Duodenal mucosa (tissue), 2 donors: ENCODE measurements around the gene TBC1D5.
A peak's percentile ranks its signal among the peaks of the same experiment; 100 is the strongest.
"Not testable (repeated sequence)": the region's sequence is repeated elsewhere in the genome, so short reads cannot be mapped to it uniquely, and the experiment has no call there.

Source experiments
- H3K27ac ChIP-seq: one replicate; pipeline ENCODE4 v1.7.0; 2013; ENCODE audit warnings: low read depth, low read length
- H3K27me3 ChIP-seq, 2 donors: one replicate each; pipeline ENCODE4 v1.7.0; 2013; ENCODE audit warnings: low read length in 2 of 2, control low read depth in 1 of 2; ENCODE audit not compliant: insufficient read depth in 2 of 2, control insufficient read depth in 1 of 2
- H3K36me3 ChIP-seq, 2 donors: one replicate each; pipeline ENCODE4 v1.7.0; 2013; ENCODE audit warnings: low read length in 2 of 2, control low read depth in 1 of 2; ENCODE audit not compliant: insufficient read depth in 2 of 2, control insufficient read depth in 1 of 2
- H3K4me1 ChIP-seq, 2 donors: one replicate each; pipeline ENCODE4 v1.7.0; 2013; ENCODE audit warnings: low read length in 2 of 2, control low read depth in 1 of 2; ENCODE audit not compliant: insufficient read depth in 2 of 2, control insufficient read depth in 1 of 2
- H3K4me3 ChIP-seq, 2 donors: one replicate each; pipeline ENCODE4 v1.7.0; 2013; ENCODE audit warnings: low read length in 2 of 2, low read depth in 1 of 2
- H3K9ac ChIP-seq, 2 donors: one replicate each; pipeline ENCODE4 v1.7.0; 2013; ENCODE audit warnings: low read length in 2 of 2, low read depth in 1 of 2
- H3K9me3 ChIP-seq, 2 donors: one replicate each; pipeline ENCODE4 v1.7.0; 2013; ENCODE audit warnings: low read length in 2 of 2, control low read depth in 1 of 2; ENCODE audit not compliant: control insufficient read depth in 1 of 2

The TBC1D5 gene

GRCh38 chr3:17742102-17742879 is at the start of gene TBC1D5:
Gene TBC1D5, minus strand, starts transcription at chr3:17742631. Its CDS starts 234,061 bp downstream, at chr3:17508570.
- no peaks in the 10 kb centered on the region for H3K27me3 ChIP-seq
- peak within 1 kb of the TSS; percentile 87 to 98 for H3K9ac ChIP-seq
- H3K4me3 ChIP-seq = peak within 1 kb of the TSS; percentile 92 to 96
- peaks cover 26 to 32% of the 10 kb centered on the region in 2 donors for H3K4me1 ChIP-seq
- peak within 1 kb of the TSS; percentile 96 for H3K27ac ChIP-seq
- H3K36me3 ChIP-seq = no peaks in the 10 kb centered on the region
- no peaks in the 10 kb centered on the region for H3K9me3 ChIP-seq

- no peaks in the 10 kb centered on the region for H3K27me3 ChIP-seq
- H3K36me3 ChIP-seq = no peaks in the 10 kb centered on the region
- peaks cover 0 to 2% of the 10 kb centered on the region in 2 donors for H3K9me3 ChIP-seq
- H3K4me3 ChIP-seq = no peak overlapping the region
- no peak overlapping the region for H3K9ac ChIP-seq
- H3K4me1 ChIP-seq = no peaks in the 10 kb centered on the region
- no peak overlapping the region for H3K27ac ChIP-seq
Observed at GRCh38 chr3:17783426-17783825, 41.0 kb upstream of the TBC1D5 start.

GRCh38 chr3:17782751-17783150 is 40.3 kb upstream of the TBC1D5 start:
- H3K27me3 ChIP-seq = no peaks in the 10 kb centered on the region
- no peak overlapping the region for H3K4me3 ChIP-seq
- no peak overlapping the region for H3K27ac ChIP-seq
- H3K4me1 ChIP-seq = no peaks in the 10 kb centered on the region
- no peaks in the 10 kb centered on the region for H3K36me3 ChIP-seq
- peaks cover 0 to 2% of the 10 kb centered on the region in 2 donors for H3K9me3 ChIP-seq
- H3K9ac ChIP-seq = no peak overlapping the region

- H3K27me3 ChIP-seq, H3K36me3 ChIP-seq, H3K9ac ChIP-seq, H3K4me3 ChIP-seq, H3K27ac ChIP-seq, H3K4me1 ChIP-seq, H3K9me3 ChIP-seq: not testable (repeated sequence)
Observed at GRCh38 chr3:17780369-17780768, 37.9 kb upstream of the TBC1D5 start.

GRCh38 chr3:17779304-17780250 is 37.1 kb upstream of the TBC1D5 start:
- H3K27me3 ChIP-seq, H3K36me3 ChIP-seq, H3K9me3 ChIP-seq, H3K4me1 ChIP-seq, H3K4me3 ChIP-seq, H3K9ac ChIP-seq, H3K27ac ChIP-seq: not testable (repeated sequence)

GRCh38 chr3:17777326-17777725 is 34.9 kb upstream of the TBC1D5 start:
- not testable (repeated sequence) for H3K27me3 ChIP-seq, H3K27ac ChIP-seq, H3K4me1 ChIP-seq, H3K36me3 ChIP-seq, H3K4me3 ChIP-seq, H3K9me3 ChIP-seq, H3K9ac ChIP-seq

GRCh38 chr3:17775073-17775472 is 32.6 kb upstream of the TBC1D5 start:
- H3K9me3 ChIP-seq = no peaks in the 10 kb centered on the region

GRCh38 chr3:17774180-17774910 is 31.9 kb upstream of the TBC1D5 start:
- H3K36me3 ChIP-seq, H3K27ac ChIP-seq, H3K27me3 ChIP-seq, H3K4me1 ChIP-seq, H3K4me3 ChIP-seq, H3K9me3 ChIP-seq, H3K9ac ChIP-seq: not testable (repeated sequence)

More at GRCh38 chr3:17775073-17775472, 32.6 kb upstream of the TBC1D5 start:
- H3K9ac ChIP-seq = no peak overlapping the region
- no peaks in the 10 kb centered on the region for H3K4me1 ChIP-seq
- H3K36me3 ChIP-seq = no peaks in the 10 kb centered on the region
- H3K27ac ChIP-seq = no peak overlapping the region
- H3K4me3 ChIP-seq = no peak overlapping the region
- no peaks in the 10 kb centered on the region for H3K27me3 ChIP-seq

- Histone ChIP-seq H3K27me3 (no peaks in the 10 kb centered on the region), H3K9ac (no peak overlapping the region)
Observed at GRCh38 chr3:17772556-17772955, 30.1 kb upstream of the TBC1D5 start.

More at GRCh38 chr3:17772556-17772955, 30.1 kb upstream of the TBC1D5 start:
- H3K27ac ChIP-seq = no peak overlapping the region
- H3K9me3 ChIP-seq = no peaks in the 10 kb centered on the region
- H3K36me3 ChIP-seq = no peaks in the 10 kb centered on the region
- H3K4me1 ChIP-seq = no peaks in the 10 kb centered on the region
- no peak overlapping the region for H3K4me3 ChIP-seq
